ENCODE results near the gene SETD2.

The SETD2 gene

GRCh38 chr3:47016086-47016933 is 147.6 kb downstream of the SETD2 start:
- ATAC-seq (no peak), DNase-seq (ENCODE audit: low spot score in 2 of 2) (no peak)
- Mint-ChIP-seq H3K4me3 (peak overlapping the region; percentile 58), H3K9me3 (no peaks in the 10 kb centered on the region), H3K4me1 (peaks cover 50% of the 10 kb centered on the region), H3K36me3 (peaks cover 36% of the 10 kb centered on the region), H3K27ac (peak overlapping the region; percentile 60)

DNA sequence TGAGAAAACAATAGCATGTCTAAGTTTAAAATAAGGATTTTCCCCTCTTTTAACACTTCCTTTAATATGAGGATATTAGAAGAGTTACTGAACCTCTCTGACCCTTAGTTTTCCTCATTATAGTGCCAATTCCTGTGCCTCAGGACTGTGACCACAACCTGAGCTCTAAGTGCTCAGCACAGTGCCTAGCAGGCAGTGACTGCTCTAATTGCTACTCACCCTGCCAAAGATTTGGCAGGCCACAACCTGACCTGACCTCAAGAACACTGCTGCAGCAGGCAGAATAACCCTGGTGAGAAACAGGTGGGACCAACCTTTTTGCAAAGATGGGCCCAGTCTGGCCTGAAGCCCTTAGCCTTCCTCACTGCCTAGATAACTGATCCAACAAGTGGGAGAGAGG is 148.8 kb downstream of the SETD2 start:
- H3K9me3 Mint-ChIP-seq: no peaks in the 10 kb centered on the region
- no peak for DNase-seq (ENCODE audit: low spot score in 2 of 2)
- no peak overlapping the region for H3K4me3 Mint-ChIP-seq
- ATAC-seq: no peak
- peak overlapping the region; percentile 61 for H3K27ac Mint-ChIP-seq
- peaks cover 59% of the 10 kb centered on the region for H3K4me1 Mint-ChIP-seq
- H3K36me3 Mint-ChIP-seq: peaks cover 45% of the 10 kb centered on the region

DNA sequence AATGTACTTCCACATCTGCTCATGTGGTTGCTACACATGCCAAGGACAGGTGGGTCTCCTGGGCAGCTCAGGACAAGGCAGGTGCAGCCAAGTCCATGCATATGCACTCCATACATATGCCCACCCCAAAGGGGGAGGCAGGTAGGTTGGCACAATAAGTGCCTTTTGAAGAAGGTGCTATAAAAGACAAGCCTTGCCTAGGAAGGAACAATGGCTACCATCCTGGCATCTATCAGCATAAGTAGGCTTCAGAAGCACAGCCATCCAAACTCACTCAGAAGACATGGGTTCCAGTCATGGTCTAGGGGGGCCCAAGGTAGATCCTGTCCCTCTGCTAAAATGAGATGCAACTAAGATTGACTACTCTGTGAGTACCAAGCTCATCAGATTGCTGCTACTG is 149.9 kb downstream of the SETD2 start:
- Mint-ChIP-seq H3K4me1 (peaks cover 51% of the 10 kb centered on the region), H3K9me3 (no peaks in the 10 kb centered on the region), H3K4me3 (no peak overlapping the region), H3K27ac (peak overlapping the region; percentile 68), H3K36me3 (peaks cover 51% of the 10 kb centered on the region)
- DNase-seq (ENCODE audit: low spot score in 2 of 2) (no peak), ATAC-seq (no peak)

DNA sequence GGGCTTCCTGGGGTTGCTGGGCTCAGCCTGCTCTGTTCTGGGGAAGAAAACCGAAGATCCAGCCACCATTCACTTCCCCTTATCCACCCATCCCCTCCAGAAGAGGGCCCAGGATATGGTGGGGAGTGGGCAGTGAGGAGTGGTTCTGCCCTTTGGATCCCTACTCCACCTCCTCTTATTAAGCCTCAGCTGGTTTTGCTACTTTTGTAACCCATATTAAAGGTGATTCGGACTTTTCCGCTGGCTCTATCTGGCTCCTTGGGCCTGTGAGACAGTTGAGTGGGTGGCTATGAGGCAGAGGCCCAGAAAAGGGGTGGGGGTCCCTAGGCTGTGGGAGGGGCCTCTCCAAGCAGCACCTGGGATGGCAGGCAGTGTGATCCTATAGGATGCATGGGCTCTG is 150.7 kb downstream of the SETD2 start:
- Mint-ChIP-seq H3K4me3 (no peak overlapping the region), H3K36me3 (peaks cover 47% of the 10 kb centered on the region), H3K9me3 (no peaks in the 10 kb centered on the region), H3K27ac (peak overlapping the region; percentile 68), H3K4me1 (peaks cover 43% of the 10 kb centered on the region)
- DNase-seq (ENCODE audit: low spot score in 2 of 2): no peak
- no peak for ATAC-seq

- DNase-seq (ENCODE audit: low spot score in 2 of 2) (no peak), ATAC-seq (no peak)
- Mint-ChIP-seq H3K27ac (peak overlapping the region; percentile 68), H3K9me3 (no peaks in the 10 kb centered on the region), H3K4me3 (no peak overlapping the region), H3K4me1 (peaks cover 36% of the 10 kb centered on the region), H3K36me3 (peaks cover 50% of the 10 kb centered on the region)
These were observed 151.3 kb downstream of the SETD2 start for GRCh38 chr3:47012342-47013230.

- Mint-ChIP-seq H3K4me1 (peaks cover 24% of the 10 kb centered on the region), H3K36me3 (peaks cover 47% of the 10 kb centered on the region), H3K9me3 (no peaks in the 10 kb centered on the region), H3K4me3 (no peak overlapping the region), H3K27ac (peak overlapping the region; percentile 68)
- no peak for DNase-seq (ENCODE audit: low spot score in 2 of 2)
- ATAC-seq: no peak
These were observed 152.5 kb downstream of the SETD2 start for GRCh38 chr3:47011371-47011770.

DNA sequence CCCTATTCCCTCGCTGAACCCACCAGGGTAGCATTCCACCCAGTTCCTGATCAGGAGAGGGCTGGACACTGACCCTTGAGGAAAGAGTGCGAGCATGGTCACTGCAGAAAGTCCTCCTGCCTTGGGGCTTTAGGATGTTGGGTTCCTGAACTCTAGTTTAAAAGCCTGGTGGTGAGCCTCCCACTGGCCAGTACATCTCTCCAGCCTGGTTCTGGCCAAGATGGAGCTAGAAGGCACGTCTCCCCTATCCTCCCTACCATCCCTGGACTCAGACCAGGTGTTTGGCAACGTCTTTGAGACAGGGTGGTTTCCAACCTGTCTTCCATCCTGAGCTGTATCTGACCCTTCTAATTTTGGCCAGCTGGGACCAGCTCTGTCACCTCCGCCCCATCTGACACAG is 153.0 kb downstream of the SETD2 start:
- Mint-ChIP-seq H3K27ac (peak overlapping the region; percentile 68), H3K9me3 (no peaks in the 10 kb centered on the region), H3K36me3 (peaks cover 48% of the 10 kb centered on the region), H3K4me1 (peaks cover 21% of the 10 kb centered on the region), H3K4me3 (peak overlapping the region; percentile 59)
- no peak for ATAC-seq
- DNase-seq (ENCODE audit: low spot score in 2 of 2): no peak

- Mint-ChIP-seq H3K4me3 (peak overlapping the region; percentile 59), H3K9me3 (no peaks in the 10 kb centered on the region), H3K27ac (peak overlapping the region; percentile 68), H3K36me3 (peaks cover 53% of the 10 kb centered on the region), H3K4me1 (peaks cover 21% of the 10 kb centered on the region)
- DNase-seq (ENCODE audit: low spot score in 2 of 2) (no peak), ATAC-seq (no peak)
These were observed 153.7 kb downstream of the SETD2 start for GRCh38 chr3:47010111-47010712.

- Mint-ChIP-seq H3K27ac (peak overlapping the region; percentile 68), H3K36me3 (peaks cover 55% of the 10 kb centered on the region), H3K9me3 (no peaks in the 10 kb centered on the region), H3K4me3 (peak overlapping the region; percentile 59), H3K4me1 (peaks cover 21% of the 10 kb centered on the region)
- ATAC-seq (peak; percentile 93), DNase-seq (ENCODE audit: low spot score in 2 of 2) (peak; percentile 62 to 71)
These were observed 154.4 kb downstream of the SETD2 start for GRCh38 chr3:47009225-47010110.

- DNase-seq (ENCODE audit: low spot score in 2 of 2): no peak
- H3K4me1 Mint-ChIP-seq: peaks cover 21% of the 10 kb centered on the region
- H3K9me3 Mint-ChIP-seq: no peaks in the 10 kb centered on the region
- no peak overlapping the region for H3K4me3 Mint-ChIP-seq
- H3K36me3 Mint-ChIP-seq: peaks cover 61% of the 10 kb centered on the region
- no peak overlapping the region for H3K27ac Mint-ChIP-seq
- no peak for ATAC-seq
These were observed 155.1 kb downstream of the SETD2 start for GRCh38 chr3:47008851-47009224.

- peaks cover 21% of the 10 kb centered on the region for H3K4me1 Mint-ChIP-seq
- no peak overlapping the region for H3K4me3 Mint-ChIP-seq
- DNase-seq (ENCODE audit: low spot score in 2 of 2): no peak
- H3K27ac Mint-ChIP-seq: no peak overlapping the region
- H3K9me3 Mint-ChIP-seq: no peaks in the 10 kb centered on the region
- H3K36me3 Mint-ChIP-seq: peaks cover 66% of the 10 kb centered on the region
- ATAC-seq: no peak
These were observed 155.6 kb downstream of the SETD2 start for GRCh38 chr3:47008234-47008796.

DNA sequence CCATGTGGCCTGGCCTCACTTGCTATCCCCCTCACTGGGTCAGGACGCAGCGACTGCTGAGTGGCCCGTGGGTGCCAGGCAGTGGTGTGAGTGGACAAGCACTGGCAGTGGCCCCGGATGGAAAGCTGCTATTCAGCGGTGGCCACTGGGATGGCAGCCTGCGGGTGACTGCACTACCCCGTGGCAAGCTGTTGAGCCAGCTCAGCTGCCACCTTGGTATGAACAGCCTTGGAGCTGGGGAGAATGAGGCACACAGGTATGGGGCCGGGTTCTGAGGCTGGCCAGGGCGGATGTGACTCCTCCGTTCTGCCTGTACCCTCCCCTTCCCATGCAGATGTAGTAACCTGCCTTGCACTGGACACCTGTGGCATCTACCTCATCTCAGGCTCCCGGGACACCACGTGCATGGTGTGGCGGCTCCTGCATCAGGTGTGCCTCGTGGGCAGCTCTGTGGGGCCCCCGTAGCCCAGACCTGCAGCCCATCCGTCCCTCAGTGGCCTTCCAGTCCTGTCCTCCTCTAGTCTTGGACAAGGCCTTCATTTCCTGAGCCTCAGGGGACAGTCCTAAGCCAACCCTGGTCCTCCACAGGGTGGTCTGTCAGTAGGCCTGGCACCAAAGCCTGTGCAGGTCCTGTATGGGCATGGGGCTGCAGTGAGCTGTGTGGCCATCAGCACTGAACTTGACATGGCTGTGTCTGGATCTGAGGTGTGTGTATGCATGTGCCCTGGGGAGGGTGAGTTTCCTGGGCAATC is 156.3 kb downstream of the SETD2 start:
- DNase-seq (ENCODE audit: low spot score in 2 of 2) (no peak), ATAC-seq (no peak)
- Mint-ChIP-seq H3K9me3 (no peaks in the 10 kb centered on the region), H3K27ac (peak overlapping the region; percentile 50), H3K4me1 (peaks cover 21% of the 10 kb centered on the region), H3K36me3 (peaks cover 73% of the 10 kb centered on the region), H3K4me3 (no peak overlapping the region)

- H3K4me3 Mint-ChIP-seq: no peak overlapping the region
- peak overlapping the region; percentile 50 for H3K27ac Mint-ChIP-seq
- H3K9me3 Mint-ChIP-seq: no peaks in the 10 kb centered on the region
- H3K4me1 Mint-ChIP-seq: peaks cover 21% of the 10 kb centered on the region
- no peak for DNase-seq (ENCODE audit: low spot score in 2 of 2)
- peaks cover 79% of the 10 kb centered on the region for H3K36me3 Mint-ChIP-seq
- ATAC-seq: no peak
These were observed 156.9 kb downstream of the SETD2 start for GRCh38 chr3:47007001-47007400.
